ENCODE data around the gene ZNF784. TPM values are rescaled to one million over a fixed set of nuclear protein-coding genes. Genes with fewer than 3 reads are reported as not detected.

The ZNF784 gene
- total and polyA plus RNA-seq, 2 of the 4 experiments (the other 2 are of a cell fraction), result 2.5 to 3.7 TPM

- peaks cover 13% of the 10 kb centered on the region for H3K4me1 ChIP-seq (ENCODE audit: control insufficient read depth, insufficient read depth, low read length)
- no peak overlapping the region for H3K56ac ChIP-seq (ENCODE audit: extremely low read depth, insufficient read depth, low read length)
- ChIA-PET POLR2A (ENCODE audit: unreplicated experiment) (no interaction called here), CTCF (interaction anchor here (2.0 kb wide), 1 partner anchor 17 kb away, joined by 6 read pairs; no protein-coding TSS in a partner anchor)
- H3K9ac ChIP-seq (ENCODE audit: low read depth, low read length), result no peak overlapping the region
- in situ Hi-C loops (cut with MboI; ENCODE audit: low sequenced_read_pairs) (no loop called here), intact Hi-C loops (cut with micrococcal nuclease) (no loop called here), dilution Hi-C loops (cut with HindIII; ENCODE audit: low sequenced_read_pairs, unreplicated experiment) (no loop called here)
- DNase-seq (no peak), ATAC-seq (ENCODE audit: low read depth) (no peak)
- H2AFZ ChIP-seq (replicated peaks; ENCODE audit: low read length, poor library complexity), result no peak overlapping the region
- no peak overlapping the region for H2AK9ac ChIP-seq (replicated peaks; ENCODE audit: low read depth, low read length, poor library complexity)
- H4K5ac ChIP-seq (ENCODE audit: low read depth, low read length), result no peak overlapping the region
- H3K36me3 ChIP-seq (ENCODE audit: control insufficient read depth, insufficient read depth, low read length), result peaks cover 13% of the 10 kb centered on the region; the same call in 1 of the 2 replicates
- no peak overlapping the region for H2BK20ac ChIP-seq (ENCODE audit: low read depth, low read length)
- H3K79me1 ChIP-seq (ENCODE audit: low read depth in 1 of 2, low read length in 2 of 2), result peaks cover 11 to 41% of the 10 kb centered on the region in 2 experiments
- no peak overlapping the region for H3K4me2 ChIP-seq (ENCODE audit: low read depth, low read length)
- H3K4me3 ChIP-seq (ENCODE audit: insufficient read depth, low read depth, low read length), result no peak overlapping the region
- 100% methylated on average over 6 of the region's 7 CpGs; no CpG with 5 or more reads in 1 of the 2 experiments for WGBS, 2 experiments (ENCODE audit: extremely low coverage in 2 of 2, insufficient read length in 1 of 2)
- no peak overlapping the region for H4K8ac ChIP-seq (ENCODE audit: low read depth in 2 of 2, low read length in 2 of 2)
- H3K14ac ChIP-seq (replicated peaks; ENCODE audit: low read depth, low read length), result no peak overlapping the region
- no peak overlapping the region for H3K4ac ChIP-seq (ENCODE audit: low read depth, low read length)
- TF ChIP-seq BHLHE40 (IDR thresholded peaks at IDR 0.05; ENCODE audit: low read depth, low read length) (no peak), MAFK (IDR thresholded peaks at IDR 0.05; ENCODE audit: low read depth, low read length) (no peak), USF2 (IDR thresholded peaks at IDR 0.05; ENCODE audit: low read depth, low read length) (no peak), FOS (IDR thresholded peaks at IDR 0.05; ENCODE audit: low read depth, low read length) (no peak), RCOR1 (IDR thresholded peaks at IDR 0.05; ENCODE audit: insufficient replicate concordance, low read length) (no peak), MAZ (IDR thresholded peaks at IDR 0.05; ENCODE audit: borderline replicate concordance, low read depth, low read length) (no peak), CEBPB (IDR thresholded peaks at IDR 0.05; ENCODE audit: low read depth, low read length) (no peak), CHD1 (IDR thresholded peaks at IDR 0.05; ENCODE audit: low read depth, low read length) (no peak), CTCF (conservative IDR thresholded peaks at IDR 0.05; ENCODE audit: low read depth, low read length) (no peak), POLR2A (IDR thresholded peaks at IDR 0.05; ENCODE audit: low read depth, low read length) (no peak), RAD21 (IDR thresholded peaks at IDR 0.05; ENCODE audit: low read length) (no peak), SMC3 (IDR thresholded peaks at IDR 0.05; ENCODE audit: low read depth, low read length) (no peak), MXI1 (IDR thresholded peaks at IDR 0.05; ENCODE audit: borderline replicate concordance, low read depth, low read length) (no peak), NFE2L2 (IDR thresholded peaks at IDR 0.05; ENCODE audit: low read depth, low read length) (no peak), RFX5 (IDR thresholded peaks at IDR 0.05; ENCODE audit: low read depth, low read length) (no peak), ELK1 (IDR thresholded peaks at IDR 0.05; ENCODE audit: borderline replicate concordance, low read depth, low read length) (no peak)
- H3K9me1 ChIP-seq (ENCODE audit: insufficient read depth, low read length), result peaks cover 15% of the 10 kb centered on the region; the same call in 1 of the 2 replicates
- H3K27ac ChIP-seq (ENCODE audit: insufficient read depth, low read length), result no peak overlapping the region
- H3K23ac ChIP-seq (ENCODE audit: low read depth, low read length), result no peak overlapping the region
- no peak overlapping the region for H2BK15ac ChIP-seq (ENCODE audit: low read depth, low read length)
- H4K91ac ChIP-seq (ENCODE audit: insufficient read depth, low read depth, low read length), result no peak overlapping the region
- H3K9me3 ChIP-seq (ENCODE audit: control insufficient read depth, insufficient read depth, low read length), result no peaks in the 10 kb centered on the region
- no peak overlapping the region for H3K18ac ChIP-seq (ENCODE audit: low read depth, low read length)
- BruUV-seq (replicated peaks), result no TSS peak
- no peak overlapping the region for H2AK5ac ChIP-seq (ENCODE audit: low read depth, low read length)
- peaks cover 11% of the 10 kb centered on the region; the same call in 1 of the 2 replicates for H4K20me1 ChIP-seq (ENCODE audit: insufficient read depth, low read length)
- H2BK120ac ChIP-seq (ENCODE audit: low read depth, low read length), result no peak overlapping the region
- no peaks in the 10 kb centered on the region for H3K27me3 ChIP-seq (ENCODE audit: control insufficient read depth, insufficient read depth, low read length)
- no peak overlapping the region for H2BK5ac ChIP-seq (ENCODE audit: low read depth, low read length, poor library complexity, severe bottlenecking)
Observed at GRCh38 chr19:55623130-55623529, 1.2 kb downstream of the ZNF784 start.

All from IMR-90 (cell line).